Mononuclear cell (primary cell): ENCODE data around the gene PIEZO2. TPM values are rescaled to one million over a fixed set of nuclear protein-coding genes. Genes with fewer than 3 reads are reported as not detected.
"Not testable (repeated sequence)": the region's sequence is repeated elsewhere in the genome, so short reads cannot be mapped to it uniquely, and the experiment has no call there.

Source experiments
- H3K27me3 ChIP-seq: 2 replicates; pipeline ENCODE4 v1.6.0; 2011; ENCODE audit warnings: low read length, control low read depth; ENCODE audit not compliant: insufficient read depth
- H3K4me1 ChIP-seq: 2 replicates; pipeline ENCODE4 v1.5.1; 2011; ENCODE audit warnings: mild to moderate bottlenecking, low read length, control low read depth; ENCODE audit not compliant: insufficient read depth
- H3K4me3 ChIP-seq: 2 replicates; pipeline ENCODE4 v1.5.1; 2011; ENCODE audit warnings: mild to moderate bottlenecking, low read length, moderate library complexity
- H3K9me3 ChIP-seq: 2 replicates; pipeline ENCODE4 v1.5.1; 2011; ENCODE audit warnings: low read depth, mild to moderate bottlenecking, control low read depth, low read length
- total RNA-seq: library from RNA; depleted of rRNA; stranded (reverse); fragments of >200 nt; gene quantifications from one replicate; pipeline ENCODE4 v1.2.3, GENCODE V29; 2012

Gene PIEZO2
- 0.21 TPM for total RNA-seq

- Histone ChIP-seq H3K27me3 (peaks cover 46% of the 10 kb centered on the region), H3K4me1 (peaks cover 5% of the 10 kb centered on the region), H3K9me3 (no peaks in the 10 kb centered on the region), H3K4me3 (no peak within 1 kb of the TSS)
Measured at GRCh38 chr18:11149441-11150270, at the start of gene PIEZO2. TSS of gene PIEZO2 (minus strand) at chr18:11149569. CDS start at chr18:11148588, 981 bp downstream.

- H3K4me1 ChIP-seq = no peaks in the 10 kb centered on the region
- H3K27me3 ChIP-seq = no peaks in the 10 kb centered on the region
- H3K4me3 ChIP-seq = no peak overlapping the region
- no peaks in the 10 kb centered on the region for H3K9me3 ChIP-seq
Measured at GRCh38 chr18:11183637-11184036, 34.3 kb upstream of the PIEZO2 start.

GRCh38 chr18:11181629-11182028, 32.3 kb upstream of the PIEZO2 start:
- not testable (repeated sequence) for H3K9me3 ChIP-seq, H3K4me3 ChIP-seq, H3K27me3 ChIP-seq, H3K4me1 ChIP-seq

- no peaks in the 10 kb centered on the region for H3K27me3 ChIP-seq
- H3K4me1 ChIP-seq = no peaks in the 10 kb centered on the region
- H3K9me3 ChIP-seq = no peaks in the 10 kb centered on the region
- H3K4me3 ChIP-seq = no peak overlapping the region
Measured at GRCh38 chr18:11179959-11180519, 30.7 kb upstream of the PIEZO2 start.

- no peak overlapping the region for H3K4me3 ChIP-seq
Measured at GRCh38 chr18:11178951-11179549, 29.7 kb upstream of the PIEZO2 start.

GRCh38 chr18:11177382-11177781, 28.0 kb upstream of the PIEZO2 start:
- no peak overlapping the region for H3K4me3 ChIP-seq
- H3K27me3 ChIP-seq = no peaks in the 10 kb centered on the region
- no peaks in the 10 kb centered on the region for H3K4me1 ChIP-seq
- H3K9me3 ChIP-seq = no peaks in the 10 kb centered on the region

More at GRCh38 chr18:11178951-11179549, 29.7 kb upstream of the PIEZO2 start:
- no peaks in the 10 kb centered on the region for H3K9me3 ChIP-seq
- H3K4me1 ChIP-seq = no peaks in the 10 kb centered on the region
- no peaks in the 10 kb centered on the region for H3K27me3 ChIP-seq

GRCh38 chr18:11176481-11176881, 27.1 kb upstream of the PIEZO2 start:
- no peaks in the 10 kb centered on the region for H3K27me3 ChIP-seq
- H3K9me3 ChIP-seq = no peaks in the 10 kb centered on the region
- no peak overlapping the region for H3K4me3 ChIP-seq
- H3K4me1 ChIP-seq = no peaks in the 10 kb centered on the region

- Histone ChIP-seq H3K4me1 (no peaks in the 10 kb centered on the region), H3K4me3 (no peak overlapping the region), H3K27me3 (no peaks in the 10 kb centered on the region), H3K9me3 (no peaks in the 10 kb centered on the region)
Measured at GRCh38 chr18:11175266-11175979, 26.1 kb upstream of the PIEZO2 start.

- H3K9me3 ChIP-seq, H3K4me3 ChIP-seq, H3K27me3 ChIP-seq, H3K4me1 ChIP-seq: not testable (repeated sequence)
Measured at GRCh38 chr18:11174179-11174578, 24.8 kb upstream of the PIEZO2 start.

GRCh38 chr18:11167778-11168177, 18.4 kb upstream of the PIEZO2 start:
- Histone ChIP-seq H3K9me3 (no peaks in the 10 kb centered on the region), H3K4me1 (peaks cover 4% of the 10 kb centered on the region), H3K4me3 (no peak overlapping the region), H3K27me3 (no peaks in the 10 kb centered on the region)

- no peaks in the 10 kb centered on the region for H3K27me3 ChIP-seq
- H3K4me1 ChIP-seq = peaks cover 4% of the 10 kb centered on the region
- no peak overlapping the region for H3K4me3 ChIP-seq
- no peaks in the 10 kb centered on the region for H3K9me3 ChIP-seq
Measured at GRCh38 chr18:11165952-11166351, 16.6 kb upstream of the PIEZO2 start.

GRCh38 chr18:11165138-11165537, 15.8 kb upstream of the PIEZO2 start:
- Histone ChIP-seq H3K4me1 (peaks cover 4% of the 10 kb centered on the region), H3K9me3 (no peaks in the 10 kb centered on the region), H3K4me3 (no peak overlapping the region), H3K27me3 (no peaks in the 10 kb centered on the region)

- Histone ChIP-seq H3K27me3 (no peaks in the 10 kb centered on the region), H3K4me3 (no peak overlapping the region), H3K9me3 (no peaks in the 10 kb centered on the region), H3K4me1 (peaks cover 4% of the 10 kb centered on the region)
Measured at GRCh38 chr18:11163665-11164064, 14.3 kb upstream of the PIEZO2 start.

- Histone ChIP-seq H3K27me3 (no peaks in the 10 kb centered on the region), H3K4me3 (no peak overlapping the region), H3K9me3 (no peaks in the 10 kb centered on the region), H3K4me1 (peaks cover 4% of the 10 kb centered on the region)
Measured at GRCh38 chr18:11162889-11163288, 13.5 kb upstream of the PIEZO2 start.

GRCh38 chr18:11162462-11162861, 13.1 kb upstream of the PIEZO2 start:
- no peak overlapping the region for H3K4me3 ChIP-seq
- no peaks in the 10 kb centered on the region for H3K27me3 ChIP-seq
- peaks cover 4% of the 10 kb centered on the region for H3K4me1 ChIP-seq
- no peaks in the 10 kb centered on the region for H3K9me3 ChIP-seq
